HG02678 (cell line): Measurements from ENCODE around the gene XPA.
"Not testable (repeated sequence)": the region's sequence is repeated elsewhere in the genome, so short reads cannot be mapped to it uniquely, and the experiment has no call there.

ENCODE experiments used
- ATAC-seq: cut with Tn5 transposase; IDR thresholded peaks from one replicate; pipeline ENCODE4 v1.9.1; 2021; ENCODE audit warnings: mild to moderate bottlenecking, moderate library complexity; ENCODE audit not compliant: unreplicated experiment

The XPA gene

GRCh38 chr9:97704345-97704677 lies 7.2 kb upstream of the XPA start:
- no peak for ATAC-seq

- ATAC-seq = no peak
Observed at GRCh38 chr9:97703437-97704344, 6.6 kb upstream of the XPA start.

GRCh38 chr9:97699824-97700223 lies 2.7 kb upstream of the XPA start:
- not testable (repeated sequence) for ATAC-seq

GRCh38 chr9:97699281-97699680 lies 2.1 kb upstream of the XPA start:
- ATAC-seq = not testable (repeated sequence)

GRCh38 chr9:97698865-97699264 lies 1.7 kb upstream of the XPA start:
- no peak for ATAC-seq

- ATAC-seq = no peak
Observed at GRCh38 chr9:97697837-97698236, 697 bp upstream of the XPA start.

GRCh38 chr9:97695995-97696802 lies 941 bp downstream of the XPA start:
- no peak for ATAC-seq

GRCh38 chr9:97695390-97695789 lies 1.8 kb downstream of the XPA start:
- ATAC-seq = no peak

- ATAC-seq = no peak
Observed at GRCh38 chr9:97694769-97695168, 2.4 kb downstream of the XPA start.

- no peak for ATAC-seq
Observed at GRCh38 chr9:97689401-97690180, 7.5 kb downstream of the XPA start.

- ATAC-seq = no peak
Observed at GRCh38 chr9:97688654-97689053, 8.5 kb downstream of the XPA start.

GRCh38 chr9:97682242-97682641 lies 14.9 kb downstream of the XPA start:
- ATAC-seq = no peak

- ATAC-seq = peak; percentile 49
Observed at GRCh38 chr9:97675655-97676054, 21.5 kb downstream of the XPA start.

- ATAC-seq = no peak
Observed at GRCh38 chr9:97673922-97674321, 23.2 kb downstream of the XPA start.

GRCh38 chr9:97672403-97672802 lies 24.7 kb downstream of the XPA start:
- no peak for ATAC-seq

- no peak for ATAC-seq
Observed at GRCh38 chr9:97670586-97670985, 26.6 kb downstream of the XPA start.

- ATAC-seq = no peak
Observed at GRCh38 chr9:97668485-97668884, 28.7 kb downstream of the XPA start.

- no peak for ATAC-seq
Observed at GRCh38 chr9:97666907-97667686, 30.0 kb downstream of the XPA start.

- no peak for ATAC-seq
Observed at GRCh38 chr9:97665742-97666141, 31.4 kb downstream of the XPA start.

- no peak for ATAC-seq
Observed at GRCh38 chr9:97660847-97661246, 36.3 kb downstream of the XPA start.

- ATAC-seq = no peak
Observed at GRCh38 chr9:97660340-97660739, 36.8 kb downstream of the XPA start.
